Heart left ventricle (tissue), 13 donors: ENCODE measurements around the gene GPC3.

Experiments
- CTCF ChIP-seq, 12 donors: fragments of 200-600 bp; sonication (generic) in 4 of 12; IDR thresholded peaks; one replicate each; pipeline versions ENCODE4 v1.5.0 to v1.8.0; 2018 to 2022; ENCODE audit warnings: antibody characterized with exemption in 12 of 12, mild to moderate bottlenecking in 5 of 12
- POLR2A ChIP-seq, 2 donors: fragments of 450-650 bp; IDR thresholded peaks; one replicate each; pipeline ENCODE4 v1.6.1; 2017; ENCODE audit warnings: antibody characterized with exemption in 2 of 2, mild to moderate bottlenecking in 2 of 2, moderate library complexity in 2 of 2
- donor health status: ischemic (EF 13 %, LVEDD 7.1; RV severe dilation, severe dysfunction).
- donor health status: DM: no; HTN: yes; CAD: no.
- donor health status: DM: no; HTN: no; CAD: no.
- donor health status: ischemic (EF 25% LVEDD 6.9; RV normal size, moderate dysfunction).
- donor health status: ischemic (EF 25% LVEDD 5.7; RV mildly dilated, moderate dysfunction).
- donor health status: ischemic (EF 35%, LVEDD 5.7; RV mildly dilated, moderate dysfunction).
- donor health status: nonischemic (EF 11% LVEDD 7.7; RV severe dilation, severe dysfunction).
- donor health status: DM: yes; HTN: yes; CAD: no.
- donor health status: PGD.
- donor health status: ischemic (EF 29% LVEDD 5.4; RV normal size, mild dysfunction).
- donor health status: nonischemic (EF 23%, LVEDD 6.1; RV moderate dilation, normal function).

- TF ChIP-seq POLR2A (IDR thresholded peaks at IDR 0.05): no peak
- no peak for TF ChIP-seq CTCF (IDR thresholded peaks at IDR 0.05)
These were observed 417.3 kb downstream of the GPC3 start for GRCh38 chrX:133568109-133568508.
